HepG2 (cell line): ENCODE measurements around the gene KLF9. TPM values are rescaled to one million over a fixed set of nuclear protein-coding genes. Genes with fewer than 3 reads are reported as not detected.

Experiments used
- ATF1 ChIP-seq: IDR thresholded peaks from 2 replicates; pipeline ENCODE4 v1.6.1; 2016; ENCODE audit warnings: mild to moderate bottlenecking, control low read depth
- ATF2 ChIP-seq: sonication (generic); formaldehyde crosslinking; IDR thresholded peaks from 2 replicates; pipeline ENCODE4 v1.4.0; 2020; ENCODE audit warnings: missing genetic modification reagents
- CENPBD1 ChIP-seq: sonication (generic); formaldehyde crosslinking; IDR thresholded peaks from 2 replicates; pipeline ENCODE4 v1.8.0; 2022; ENCODE audit warnings: missing genetic modification reagents, low read depth, mild to moderate bottlenecking, borderline replicate concordance
- KDM5B ChIP-seq: sonication (generic); formaldehyde crosslinking; IDR thresholded peaks from 2 replicates; pipeline ENCODE4 v1.4.0; 2020; ENCODE audit warnings: missing genetic modification reagents, mild to moderate bottlenecking, borderline replicate concordance
- PHF20 ChIP-seq: sonication (generic); formaldehyde crosslinking; IDR thresholded peaks from 2 replicates; pipeline ENCODE4 v1.5.0; 2020; ENCODE audit warnings: mild to moderate bottlenecking, missing genetic modification reagents
- RERE ChIP-seq: IDR thresholded peaks from 2 replicates; pipeline ENCODE4 v1.6.1; 2016; ENCODE audit warnings: low read depth, missing genetic modification reagents, missing compliant biosample characterization
- SNRNP70 ChIP-seq: fragments of 200-400 bp; formaldehyde crosslinking; IDR thresholded peaks from 2 replicates; pipeline ENCODE4 v1.6.1; 2017; ENCODE audit warnings: mild to moderate bottlenecking, low read depth, low read length, moderate library complexity
- ZBTB7A ChIP-seq: sonication (generic); formaldehyde crosslinking; IDR thresholded peaks from 2 replicates; pipeline ENCODE4 v1.8.0; 2022; ENCODE audit warnings: mild to moderate bottlenecking, missing genetic modification reagents
- ZFP90 ChIP-seq: sonication (generic); formaldehyde crosslinking; IDR thresholded peaks from 2 replicates; pipeline ENCODE4 v1.8.0; 2022; ENCODE audit warnings: missing genetic modification reagents, mild to moderate bottlenecking, inconsistent platforms, borderline replicate concordance
- ZNF24 ChIP-seq: fragments of 450-650 bp; IDR thresholded peaks from 2 replicates; pipeline ENCODE4 v1.6.1; 2017; ENCODE audit warnings: antibody characterized with exemption, mild to moderate bottlenecking
- ZNF260 ChIP-seq: sonication (generic); formaldehyde crosslinking; IDR thresholded peaks from 2 replicates; pipeline ENCODE4 v1.4.0; 2020; ENCODE audit warnings: missing genetic modification reagents, low read depth, mild to moderate bottlenecking, borderline replicate concordance
- ZNF576 ChIP-seq: sonication (generic); formaldehyde crosslinking; IDR thresholded peaks from 2 replicates; pipeline ENCODE4 v1.4.0; 2020; ENCODE audit warnings: mild to moderate bottlenecking, missing genetic modification reagents
- ZNF609 ChIP-seq: sonication (generic); formaldehyde crosslinking; IDR thresholded peaks from 2 replicates; pipeline ENCODE4 v1.4.0; 2020; ENCODE audit warnings: mild to moderate bottlenecking, missing genetic modification reagents, borderline replicate concordance
- ZNF792 ChIP-seq: IDR thresholded peaks from 2 replicates; pipeline ENCODE4 v1.6.1; 2016
- ZNF879 ChIP-seq: sonication (generic); formaldehyde crosslinking; IDR thresholded peaks from 2 replicates; pipeline ENCODE4 v1.8.1; 2023; ENCODE audit warnings: missing genetic modification reagents
- polyA plus RNA-seq, 8 experiments: library from polyadenylated mRNA; depleted of rRNA in 3 of 8; stranded (reverse) in 7 of 8; unstranded in 1 of 8; fragments of >200 nt; fragmentation: Illumina TruSeq in 4 of 8; extraction: Trizol in 4 of 8; gene quantifications; 2 replicates each; pipeline versions ENCODE4 v1.2.1 to v1.2.3, GENCODE V29; 2011 to 2016; ENCODE audit warnings: low read depth in 4 of 8, missing spikeins in 1 of 8, mixed read lengths in 1 of 8; ENCODE audit not compliant: insufficient read depth in 1 of 8
- total RNA-seq, 5 experiments: library from RNA; depleted of rRNA; stranded (reverse); fragments of >200 nt; fragmentation: Illumina TruSeq; extraction: Trizol; gene quantifications; 2 replicates each; pipeline ENCODE4 v1.2.3, GENCODE V29; 2016; ENCODE audit warnings: low read depth in 1 of 5

The KLF9 gene
- total and polyA plus RNA-seq, 2 of the 13 experiments (the other 11 are each of a cell fraction or from before 2014, with no cell fraction given): 5.7 to 7.2 TPM

GRCh38 chr9:70413799-70414775 is at the start of gene KLF9 (continued):
- TF ChIP-seq ZNF609 (peak; percentile 54; the same call in 1 of the 2 replicates), ZNF576 (CRISPR knock-in tag) (no peak), ZNF879 (CRISPR knock-in tag) (0 out of 2 replicates have a peak, but pooled peaks have one; percentile 33), RERE (CRISPR knock-in tag) (no peak), ZBTB7A (no peak), ZFP90 (CRISPR knock-in tag) (peak; percentile 51; the same call in 1 of the 2 replicates), KDM5B (CRISPR knock-in tag) (peak; percentile 87; the same call in 1 of the 2 replicates), ZNF260 (CRISPR knock-in tag) (no peak), CENPBD1 (CRISPR knock-in tag) (no peak), ATF2 (CRISPR knock-in tag) (peak; percentile 93), PHF20 (CRISPR knock-in tag) (no peak; the same call in 1 of the 2 replicates), ZNF792 (CRISPR knock-in tag) (0 out of 2 replicates have a peak, but pooled peaks have one; percentile 35), ZNF24 (no peak), SNRNP70 (no peak), ATF1 (peak; percentile 86)
